ENCODE measurements around the gene TTYH1. TPM values are rescaled to one million over a fixed set of nuclear protein-coding genes. Genes with fewer than 3 reads are reported as not detected.

TTYH1 gene
- polyA plus RNA-seq, 1 experiment, result not detected

GRCh38 chr19:54477650-54478049, 62.4 kb downstream of the TTYH1 start:
- TF ChIP-seq CTCF (IDR thresholded peaks at IDR 0.05; ENCODE audit: low read depth, low read length), result peak; percentile 8; the same call in 1 of the 2 replicates
- CTCF ChIA-PET, result interaction anchor here (1.1 to 3.1 kb wide), 6 partner anchors 12 to 941 kb away, joined by 3 to 33 read pairs (median 4); no protein-coding TSS in a partner anchor
- DNase-seq (ENCODE audit: low read depth, low spot score), result no peak
- Histone ChIP-seq H3K9me3 (ENCODE audit: control insufficient read depth, insufficient read depth, low read length) (no peaks in the 10 kb centered on the region), H3K27ac (ENCODE audit: low read depth, low read length) (no peak overlapping the region), H3K27me3 (ENCODE audit: control insufficient read depth, insufficient read depth, low read length) (no peaks in the 10 kb centered on the region), H3K4me3 (ENCODE audit: low read depth, low read length) (no peak overlapping the region)
- POLR2A ChIA-PET, result no interaction called here

GRCh38 chr19:54478677-54479266, 63.5 kb downstream of the TTYH1 start:
- H3K4me3 ChIP-seq (ENCODE audit: low read depth, low read length), result no peak overlapping the region
- ChIA-PET POLR2A (no interaction called here), CTCF (interaction anchor here (0.6 to 3.1 kb wide), 13 partner anchors 10 to 1924 kb away, joined by 3 to 33 read pairs (median 3); partner anchors contain the start of gene RDH13)
- no peak for DNase-seq (ENCODE audit: low read depth, low spot score)
- no peaks in the 10 kb centered on the region for H3K27me3 ChIP-seq (ENCODE audit: control insufficient read depth, insufficient read depth, low read length)
- TF ChIP-seq CTCF (IDR thresholded peaks at IDR 0.05; ENCODE audit: low read depth, low read length), result peak; percentile 76
- H3K27ac ChIP-seq (ENCODE audit: low read depth, low read length), result no peak overlapping the region
- no peaks in the 10 kb centered on the region for H3K9me3 ChIP-seq (ENCODE audit: control insufficient read depth, insufficient read depth, low read length)

- TF ChIP-seq CTCF (IDR thresholded peaks at IDR 0.05; ENCODE audit: low read depth, low read length), result no peak
- Histone ChIP-seq H3K27ac (ENCODE audit: low read depth, low read length) (no peak overlapping the region), H3K4me3 (ENCODE audit: low read depth, low read length) (no peak overlapping the region), H3K27me3 (ENCODE audit: control insufficient read depth, insufficient read depth, low read length) (no peaks in the 10 kb centered on the region), H3K9me3 (ENCODE audit: control insufficient read depth, insufficient read depth, low read length) (no peaks in the 10 kb centered on the region)
- CTCF ChIA-PET, result interaction anchor here (0.5 to 2.3 kb wide), 4 partner anchors 11 to 264 kb away, joined by 5 to 22 read pairs (median 8); no protein-coding TSS in a partner anchor
- no peak for DNase-seq (ENCODE audit: low read depth, low spot score)
- POLR2A ChIA-PET, result interaction anchor here (0.6 kb wide), 1 partner anchor 52 kb away, joined by 4 read pairs; no protein-coding TSS in a partner anchor
Observed at GRCh38 chr19:54480051-54480450, 64.8 kb downstream of the TTYH1 start.

- POLR2A ChIA-PET, result no interaction called here
- no peak for DNase-seq (ENCODE audit: low read depth, low spot score)
- no peak overlapping the region for H3K4me3 ChIP-seq (ENCODE audit: low read depth, low read length)
- H3K27me3 ChIP-seq (ENCODE audit: control insufficient read depth, insufficient read depth, low read length), result no peaks in the 10 kb centered on the region
- no peaks in the 10 kb centered on the region for H3K9me3 ChIP-seq (ENCODE audit: control insufficient read depth, insufficient read depth, low read length)
- CTCF ChIA-PET, result interaction anchor here (0.6 to 2.3 kb wide), 31 partner anchors 9 to 1780 kb away, joined by 3 to 22 read pairs (median 4); partner anchors contain the start of genes CDC42EP5 and LAIR2
- TF ChIP-seq CTCF (IDR thresholded peaks at IDR 0.05; ENCODE audit: low read depth, low read length), result peak; percentile 79
- no peak overlapping the region for H3K27ac ChIP-seq (ENCODE audit: low read depth, low read length)
Observed at GRCh38 chr19:54481326-54481930, 66.2 kb downstream of the TTYH1 start.

GRCh38 chr19:54482889-54483288, 67.6 kb downstream of the TTYH1 start:
- Histone ChIP-seq H3K27me3 (ENCODE audit: control insufficient read depth, insufficient read depth, low read length) (no peaks in the 10 kb centered on the region), H3K4me3 (ENCODE audit: low read depth, low read length) (no peak overlapping the region), H3K27ac (ENCODE audit: low read depth, low read length) (no peak overlapping the region), H3K9me3 (ENCODE audit: control insufficient read depth, insufficient read depth, low read length) (no peaks in the 10 kb centered on the region)
- POLR2A ChIA-PET, result no interaction called here
- CTCF ChIA-PET, result no interaction called here
- DNase-seq (ENCODE audit: low read depth, low spot score), result no peak
- TF ChIP-seq CTCF (IDR thresholded peaks at IDR 0.05; ENCODE audit: low read depth, low read length), result no peak

Measured in AG04450 (cell line).